Esophagus squamous epithelium (tissue), 4 donors: ENCODE results near the gene PRKCZ.

ENCODE experiments used
- POLR2A ChIP-seq, 4 donors: fragments of 450-650 bp; IDR thresholded peaks; one replicate each; pipeline ENCODE4 v1.6.1; 2017; ENCODE audit warnings: antibody characterized with exemption in 4 of 4, mild to moderate bottlenecking in 4 of 4, moderate library complexity in 3 of 4
- TF ChIP-seq, protein P1 (sequence below), 6 experiments: fragments of 450-650 bp in 4 of 6; fragments of 200-600 bp in 2 of 6; sonication (generic) in 2 of 6; IDR thresholded peaks; one replicate each; pipeline ENCODE4 v1.5.1; 2016 to 2019; ENCODE audit warnings: antibody characterized with exemption in 6 of 6, mild to moderate bottlenecking in 4 of 6, moderate library complexity in 4 of 6

DNA sequence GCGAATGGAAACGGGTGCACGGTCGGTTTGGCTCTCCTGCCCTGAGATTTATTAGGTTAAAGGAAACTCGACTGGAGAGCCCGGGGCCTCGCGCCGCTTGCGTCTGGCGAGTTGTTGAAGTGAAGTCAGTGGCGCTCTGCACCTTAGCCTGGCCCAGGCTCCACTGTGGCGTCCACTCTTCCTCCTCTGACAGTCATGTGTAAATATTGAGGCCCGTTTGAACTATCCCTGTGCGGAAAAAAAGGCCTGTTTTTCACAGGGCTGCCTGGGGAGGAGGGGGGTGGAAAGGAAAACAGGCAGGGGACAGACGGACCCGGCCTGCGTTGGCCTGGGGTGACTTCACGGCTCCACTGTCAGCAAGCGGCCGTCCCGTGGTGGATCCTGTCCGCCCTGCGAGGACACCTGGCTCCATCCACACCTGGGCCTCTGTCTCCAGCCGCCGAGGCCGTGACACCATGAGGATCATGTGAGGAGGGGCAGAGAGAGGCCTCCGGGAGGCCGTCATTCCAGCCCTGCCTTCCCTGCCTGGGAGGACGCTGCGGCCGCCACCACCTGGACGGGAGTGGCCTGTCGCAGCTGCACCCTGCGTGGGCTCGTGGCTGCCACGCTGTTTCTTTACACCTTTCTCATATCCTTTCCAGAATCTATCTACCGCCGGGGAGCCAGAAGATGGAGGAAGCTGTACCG lies 84.6 kb downstream of the PRKCZ start:
- TF ChIP-seq, protein P1, sequence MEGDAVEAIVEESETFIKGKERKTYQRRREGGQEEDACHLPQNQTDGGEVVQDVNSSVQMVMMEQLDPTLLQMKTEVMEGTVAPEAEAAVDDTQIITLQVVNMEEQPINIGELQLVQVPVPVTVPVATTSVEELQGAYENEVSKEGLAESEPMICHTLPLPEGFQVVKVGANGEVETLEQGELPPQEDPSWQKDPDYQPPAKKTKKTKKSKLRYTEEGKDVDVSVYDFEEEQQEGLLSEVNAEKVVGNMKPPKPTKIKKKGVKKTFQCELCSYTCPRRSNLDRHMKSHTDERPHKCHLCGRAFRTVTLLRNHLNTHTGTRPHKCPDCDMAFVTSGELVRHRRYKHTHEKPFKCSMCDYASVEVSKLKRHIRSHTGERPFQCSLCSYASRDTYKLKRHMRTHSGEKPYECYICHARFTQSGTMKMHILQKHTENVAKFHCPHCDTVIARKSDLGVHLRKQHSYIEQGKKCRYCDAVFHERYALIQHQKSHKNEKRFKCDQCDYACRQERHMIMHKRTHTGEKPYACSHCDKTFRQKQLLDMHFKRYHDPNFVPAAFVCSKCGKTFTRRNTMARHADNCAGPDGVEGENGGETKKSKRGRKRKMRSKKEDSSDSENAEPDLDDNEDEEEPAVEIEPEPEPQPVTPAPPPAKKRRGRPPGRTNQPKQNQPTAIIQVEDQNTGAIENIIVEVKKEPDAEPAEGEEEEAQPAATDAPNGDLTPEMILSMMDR (IDR thresholded peaks at IDR 0.05): no peak
- no peak for TF ChIP-seq POLR2A (IDR thresholded peaks at IDR 0.05)
